ENCODE results near the gene AMN.
A peak's percentile ranks its signal among the peaks of the same experiment; 100 is the strongest.

The AMN gene

DNA sequence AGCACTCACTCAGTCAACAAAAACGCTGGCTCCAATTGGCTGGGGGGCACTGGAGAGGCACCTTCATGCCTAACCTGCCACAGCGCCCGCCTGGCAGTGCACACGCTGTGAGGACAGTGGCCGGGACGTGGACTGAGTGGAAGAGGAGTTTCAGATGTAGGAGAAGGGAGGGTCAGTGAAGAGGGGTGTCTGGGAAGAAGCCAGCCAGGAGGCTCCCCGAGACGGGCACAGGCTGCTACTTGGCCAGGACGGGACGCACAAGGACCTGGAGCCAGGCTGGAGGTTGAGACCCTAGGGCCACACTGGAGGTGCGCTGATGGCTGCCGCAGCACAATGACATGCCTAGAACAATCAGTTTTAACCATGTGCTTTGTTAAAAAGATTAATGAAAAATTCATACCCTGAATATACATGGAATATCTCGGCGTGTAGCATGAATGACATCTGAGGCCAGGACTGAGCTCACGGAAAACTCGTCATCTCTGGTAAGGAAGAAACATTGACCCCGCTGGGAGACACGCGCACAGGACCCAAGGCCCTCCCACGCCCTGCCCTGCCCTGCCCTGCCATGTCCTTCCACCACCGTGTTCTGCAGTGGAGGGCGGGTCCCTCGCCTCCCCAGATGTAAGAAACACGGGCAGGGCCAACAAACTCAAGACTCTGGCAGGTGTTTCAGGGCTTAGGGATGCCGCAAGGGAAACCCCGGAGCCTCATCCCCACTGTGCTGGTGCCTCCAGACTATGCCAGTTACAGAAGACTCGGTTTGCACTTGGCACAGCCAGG lies 25.0 kb downstream of the AMN start:
- Histone ChIP-seq H3K27me3 (ENCODE audit: insufficient read depth, poor library complexity, severe bottlenecking) (no peaks in the 10 kb centered on the region), H3K4me3 (ENCODE audit: severe bottlenecking) (no peak overlapping the region), H3K27ac (ENCODE audit: poor library complexity, severe bottlenecking) (no peak overlapping the region), H3K9me3 (ENCODE audit: severe bottlenecking) (no peaks in the 10 kb centered on the region), H3K4me1 (ENCODE audit: insufficient read depth, poor library complexity, severe bottlenecking) (no peaks in the 10 kb centered on the region), H3K36me3 (ENCODE audit: low read depth) (peaks cover 92% of the 10 kb centered on the region)
- TF ChIP-seq, protein P1, sequence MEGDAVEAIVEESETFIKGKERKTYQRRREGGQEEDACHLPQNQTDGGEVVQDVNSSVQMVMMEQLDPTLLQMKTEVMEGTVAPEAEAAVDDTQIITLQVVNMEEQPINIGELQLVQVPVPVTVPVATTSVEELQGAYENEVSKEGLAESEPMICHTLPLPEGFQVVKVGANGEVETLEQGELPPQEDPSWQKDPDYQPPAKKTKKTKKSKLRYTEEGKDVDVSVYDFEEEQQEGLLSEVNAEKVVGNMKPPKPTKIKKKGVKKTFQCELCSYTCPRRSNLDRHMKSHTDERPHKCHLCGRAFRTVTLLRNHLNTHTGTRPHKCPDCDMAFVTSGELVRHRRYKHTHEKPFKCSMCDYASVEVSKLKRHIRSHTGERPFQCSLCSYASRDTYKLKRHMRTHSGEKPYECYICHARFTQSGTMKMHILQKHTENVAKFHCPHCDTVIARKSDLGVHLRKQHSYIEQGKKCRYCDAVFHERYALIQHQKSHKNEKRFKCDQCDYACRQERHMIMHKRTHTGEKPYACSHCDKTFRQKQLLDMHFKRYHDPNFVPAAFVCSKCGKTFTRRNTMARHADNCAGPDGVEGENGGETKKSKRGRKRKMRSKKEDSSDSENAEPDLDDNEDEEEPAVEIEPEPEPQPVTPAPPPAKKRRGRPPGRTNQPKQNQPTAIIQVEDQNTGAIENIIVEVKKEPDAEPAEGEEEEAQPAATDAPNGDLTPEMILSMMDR (IDR thresholded peaks at IDR 0.05; ENCODE audit: poor library complexity, severe bottlenecking), result no peak
- ATAC-seq (ENCODE audit: low read depth), result no peak
- DNase-seq (ENCODE audit: low spot score), result peak; percentile 56

DNA sequence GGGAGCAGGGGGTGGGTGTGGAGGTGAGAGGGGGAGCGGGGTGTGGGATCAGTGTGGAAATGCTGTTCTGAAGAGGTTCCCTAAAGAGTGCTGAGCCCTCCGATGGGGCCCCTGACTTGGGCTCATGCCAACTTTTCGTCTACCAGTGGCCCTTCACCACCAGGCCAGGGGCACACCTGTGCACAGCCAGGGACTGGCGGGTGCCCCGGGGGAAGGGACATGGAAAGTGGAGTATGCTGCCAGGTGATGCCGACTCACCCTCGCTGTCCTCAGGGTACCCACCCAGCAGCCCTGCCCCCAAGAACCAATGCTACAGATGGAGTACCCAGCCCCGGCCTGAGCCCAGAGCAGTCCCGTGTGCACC lies 26.2 kb downstream of the AMN start:
- Histone ChIP-seq H3K27me3 (ENCODE audit: insufficient read depth, poor library complexity, severe bottlenecking) (no peaks in the 10 kb centered on the region), H3K4me3 (ENCODE audit: severe bottlenecking) (no peak overlapping the region), H3K36me3 (ENCODE audit: low read depth) (peaks cover 92% of the 10 kb centered on the region), H3K4me1 (ENCODE audit: insufficient read depth, poor library complexity, severe bottlenecking) (no peaks in the 10 kb centered on the region), H3K9me3 (ENCODE audit: severe bottlenecking) (no peaks in the 10 kb centered on the region), H3K27ac (ENCODE audit: poor library complexity, severe bottlenecking) (no peak overlapping the region)
- DNase-seq (ENCODE audit: low spot score), result peak; percentile 69
- TF ChIP-seq, protein P1 (IDR thresholded peaks at IDR 0.05; ENCODE audit: poor library complexity, severe bottlenecking), result no peak
- no peak; the same call in 2 of the 3 replicates for ATAC-seq (ENCODE audit: low read depth)

DNA sequence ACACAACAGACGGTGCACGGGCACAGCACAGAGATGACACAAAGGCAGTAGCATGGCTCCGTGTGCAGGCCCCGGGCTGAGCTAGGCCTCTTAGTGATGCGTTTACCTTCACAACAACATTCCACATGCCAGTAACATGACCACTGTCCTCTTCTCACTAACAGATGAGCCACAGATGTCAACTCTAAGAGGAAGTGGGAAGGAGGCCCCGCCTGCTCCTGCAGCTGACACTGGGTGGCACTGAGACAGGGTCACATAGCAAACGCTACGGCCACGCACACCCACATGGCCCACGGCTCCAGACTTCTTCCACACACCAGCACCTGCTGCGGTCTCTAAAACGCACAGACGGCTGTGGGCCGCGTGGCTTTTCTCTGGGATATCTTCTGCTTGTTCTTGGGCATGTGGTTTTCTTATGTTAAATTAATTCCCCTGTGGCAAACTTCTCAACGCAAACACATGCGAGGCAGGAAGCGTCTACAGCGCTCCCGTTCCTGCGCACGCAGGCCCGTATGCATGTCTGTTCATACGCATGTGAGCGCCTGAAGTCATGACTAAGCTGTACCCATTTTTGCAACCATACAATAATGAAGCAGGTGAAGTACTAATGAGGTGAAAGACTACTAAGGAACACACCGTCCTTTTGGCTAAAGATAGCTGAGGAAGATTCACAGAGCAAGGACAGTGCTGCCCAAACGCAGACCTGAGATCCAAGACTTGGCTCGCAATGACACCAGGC lies 26.8 kb downstream of the AMN start:
- H3K27me3 ChIP-seq (ENCODE audit: insufficient read depth, poor library complexity, severe bottlenecking), result no peaks in the 10 kb centered on the region
- H3K27ac ChIP-seq (ENCODE audit: poor library complexity, severe bottlenecking), result no peak overlapping the region
- no peak overlapping the region for H3K4me3 ChIP-seq (ENCODE audit: severe bottlenecking)
- TF ChIP-seq, protein P1 (IDR thresholded peaks at IDR 0.05; ENCODE audit: poor library complexity, severe bottlenecking), result no peak
- H3K4me1 ChIP-seq (ENCODE audit: insufficient read depth, poor library complexity, severe bottlenecking), result no peaks in the 10 kb centered on the region
- no peaks in the 10 kb centered on the region for H3K9me3 ChIP-seq (ENCODE audit: severe bottlenecking)
- peaks cover 92% of the 10 kb centered on the region for H3K36me3 ChIP-seq (ENCODE audit: low read depth)
- peak; percentile 65 for DNase-seq (ENCODE audit: low spot score)
- no peak for ATAC-seq (ENCODE audit: low read depth)

- Histone ChIP-seq H3K4me3 (ENCODE audit: severe bottlenecking) (no peak overlapping the region), H3K9me3 (ENCODE audit: severe bottlenecking) (no peaks in the 10 kb centered on the region), H3K27me3 (ENCODE audit: insufficient read depth, poor library complexity, severe bottlenecking) (no peaks in the 10 kb centered on the region), H3K4me1 (ENCODE audit: insufficient read depth, poor library complexity, severe bottlenecking) (no peaks in the 10 kb centered on the region), H3K27ac (ENCODE audit: poor library complexity, severe bottlenecking) (no peak overlapping the region), H3K36me3 (ENCODE audit: low read depth) (peaks cover 92% of the 10 kb centered on the region)
- DNase-seq (ENCODE audit: low spot score) (peak; percentile 66), ATAC-seq (ENCODE audit: low read depth) (peak; percentile 7; the same call in 1 of the 3 replicates)
- TF ChIP-seq, protein P1 (IDR thresholded peaks at IDR 0.05; ENCODE audit: poor library complexity, severe bottlenecking), result no peak
These were observed 27.5 kb downstream of the AMN start for GRCh38 chr14:102949801-102950451.

All from RWPE2 (cell line).